OCI-M1 (cell line): ENCODE results near the gene PLD4.

Source experiments
- DNase-seq: peaks from one replicate; lab custom pipeline; 2025; lab: John Stamatoyannopoulos, UW

PLD4 gene

GRCh38 chr14:104974146-104974541 lies 49.5 kb downstream of the PLD4 start:
- DNase-seq, result no peak

- no peak for DNase-seq
Measured at GRCh38 chr14:104974665-104975390, 50.1 kb downstream of the PLD4 start.

- peak; percentile 34 for DNase-seq
Measured at GRCh38 chr14:104975481-104976197, 51.0 kb downstream of the PLD4 start.

GRCh38 chr14:104976198-104977007 lies 51.7 kb downstream of the PLD4 start:
- DNase-seq, result peak; percentile 81

GRCh38 chr14:104977008-104977680 lies 52.5 kb downstream of the PLD4 start:
- no peak for DNase-seq

GRCh38 chr14:104977681-104978653 lies 53.3 kb downstream of the PLD4 start, which contains the start of gene AHNAK2:
TSS of gene AHNAK2 (minus strand) at chr14:104978374. CDS start at chr14:104978237, 137 bp downstream.
- peak; percentile 51 for DNase-seq

GRCh38 chr14:104978746-104979691 lies 54.3 kb downstream of the PLD4 start:
- DNase-seq, result no peak

GRCh38 chr14:104979758-104980610 lies 55.3 kb downstream of the PLD4 start:
- DNase-seq, result no peak

- no peak for DNase-seq
Measured at GRCh38 chr14:104980611-104981531, 56.2 kb downstream of the PLD4 start.

- no peak for DNase-seq
Measured at GRCh38 chr14:104981699-104982541, 57.2 kb downstream of the PLD4 start.

GRCh38 chr14:104982548-104983230 lies 58.0 kb downstream of the PLD4 start:
- no peak for DNase-seq
